Lower leg skin (tissue), 3 donors: ENCODE results near the gene TSTD2.

ENCODE experiments used
- CTCF ChIP-seq, 3 donors: fragments of 450-650 bp; IDR thresholded peaks; one replicate each; pipeline ENCODE4 v1.5.1; 2016; ENCODE audit warnings: antibody characterized with exemption in 3 of 3, mild to moderate bottlenecking in 3 of 3, moderate library complexity in 2 of 3
- POLR2A ChIP-seq, 2 donors: fragments of 450-650 bp; IDR thresholded peaks; one replicate each; pipeline ENCODE4 v1.6.1; 2016 to 2017; ENCODE audit warnings: antibody characterized with exemption in 2 of 2, mild to moderate bottlenecking in 1 of 2, moderate library complexity in 1 of 2

- TF ChIP-seq CTCF (IDR thresholded peaks at IDR 0.05): no peak
- no peak for TF ChIP-seq POLR2A (IDR thresholded peaks at IDR 0.05)
Observed at GRCh38 chr9:97640325-97640724, 7.2 kb upstream of the TSTD2 start.
